Measurements from ENCODE around the gene VAV2. TPM values are rescaled to one million over a fixed set of nuclear protein-coding genes. Genes with fewer than 3 reads are reported as not detected.

Gene VAV2
- total and polyA plus RNA-seq, 9 of the 15 experiments (the other 6 are each of a cell fraction or from before 2014, with no cell fraction given): 0.01 to 2.7 (median 1.0) TPM; not detected in 1

GRCh38 chr9:133792721-133793470 is 199.2 kb downstream of the VAV2 start (continued):
- no peak for TF ChIP-seq HOMEZ (CRISPR knock-in tag; IDR thresholded peaks at IDR 0.05)
- TF ChIP-seq, protein P1, sequence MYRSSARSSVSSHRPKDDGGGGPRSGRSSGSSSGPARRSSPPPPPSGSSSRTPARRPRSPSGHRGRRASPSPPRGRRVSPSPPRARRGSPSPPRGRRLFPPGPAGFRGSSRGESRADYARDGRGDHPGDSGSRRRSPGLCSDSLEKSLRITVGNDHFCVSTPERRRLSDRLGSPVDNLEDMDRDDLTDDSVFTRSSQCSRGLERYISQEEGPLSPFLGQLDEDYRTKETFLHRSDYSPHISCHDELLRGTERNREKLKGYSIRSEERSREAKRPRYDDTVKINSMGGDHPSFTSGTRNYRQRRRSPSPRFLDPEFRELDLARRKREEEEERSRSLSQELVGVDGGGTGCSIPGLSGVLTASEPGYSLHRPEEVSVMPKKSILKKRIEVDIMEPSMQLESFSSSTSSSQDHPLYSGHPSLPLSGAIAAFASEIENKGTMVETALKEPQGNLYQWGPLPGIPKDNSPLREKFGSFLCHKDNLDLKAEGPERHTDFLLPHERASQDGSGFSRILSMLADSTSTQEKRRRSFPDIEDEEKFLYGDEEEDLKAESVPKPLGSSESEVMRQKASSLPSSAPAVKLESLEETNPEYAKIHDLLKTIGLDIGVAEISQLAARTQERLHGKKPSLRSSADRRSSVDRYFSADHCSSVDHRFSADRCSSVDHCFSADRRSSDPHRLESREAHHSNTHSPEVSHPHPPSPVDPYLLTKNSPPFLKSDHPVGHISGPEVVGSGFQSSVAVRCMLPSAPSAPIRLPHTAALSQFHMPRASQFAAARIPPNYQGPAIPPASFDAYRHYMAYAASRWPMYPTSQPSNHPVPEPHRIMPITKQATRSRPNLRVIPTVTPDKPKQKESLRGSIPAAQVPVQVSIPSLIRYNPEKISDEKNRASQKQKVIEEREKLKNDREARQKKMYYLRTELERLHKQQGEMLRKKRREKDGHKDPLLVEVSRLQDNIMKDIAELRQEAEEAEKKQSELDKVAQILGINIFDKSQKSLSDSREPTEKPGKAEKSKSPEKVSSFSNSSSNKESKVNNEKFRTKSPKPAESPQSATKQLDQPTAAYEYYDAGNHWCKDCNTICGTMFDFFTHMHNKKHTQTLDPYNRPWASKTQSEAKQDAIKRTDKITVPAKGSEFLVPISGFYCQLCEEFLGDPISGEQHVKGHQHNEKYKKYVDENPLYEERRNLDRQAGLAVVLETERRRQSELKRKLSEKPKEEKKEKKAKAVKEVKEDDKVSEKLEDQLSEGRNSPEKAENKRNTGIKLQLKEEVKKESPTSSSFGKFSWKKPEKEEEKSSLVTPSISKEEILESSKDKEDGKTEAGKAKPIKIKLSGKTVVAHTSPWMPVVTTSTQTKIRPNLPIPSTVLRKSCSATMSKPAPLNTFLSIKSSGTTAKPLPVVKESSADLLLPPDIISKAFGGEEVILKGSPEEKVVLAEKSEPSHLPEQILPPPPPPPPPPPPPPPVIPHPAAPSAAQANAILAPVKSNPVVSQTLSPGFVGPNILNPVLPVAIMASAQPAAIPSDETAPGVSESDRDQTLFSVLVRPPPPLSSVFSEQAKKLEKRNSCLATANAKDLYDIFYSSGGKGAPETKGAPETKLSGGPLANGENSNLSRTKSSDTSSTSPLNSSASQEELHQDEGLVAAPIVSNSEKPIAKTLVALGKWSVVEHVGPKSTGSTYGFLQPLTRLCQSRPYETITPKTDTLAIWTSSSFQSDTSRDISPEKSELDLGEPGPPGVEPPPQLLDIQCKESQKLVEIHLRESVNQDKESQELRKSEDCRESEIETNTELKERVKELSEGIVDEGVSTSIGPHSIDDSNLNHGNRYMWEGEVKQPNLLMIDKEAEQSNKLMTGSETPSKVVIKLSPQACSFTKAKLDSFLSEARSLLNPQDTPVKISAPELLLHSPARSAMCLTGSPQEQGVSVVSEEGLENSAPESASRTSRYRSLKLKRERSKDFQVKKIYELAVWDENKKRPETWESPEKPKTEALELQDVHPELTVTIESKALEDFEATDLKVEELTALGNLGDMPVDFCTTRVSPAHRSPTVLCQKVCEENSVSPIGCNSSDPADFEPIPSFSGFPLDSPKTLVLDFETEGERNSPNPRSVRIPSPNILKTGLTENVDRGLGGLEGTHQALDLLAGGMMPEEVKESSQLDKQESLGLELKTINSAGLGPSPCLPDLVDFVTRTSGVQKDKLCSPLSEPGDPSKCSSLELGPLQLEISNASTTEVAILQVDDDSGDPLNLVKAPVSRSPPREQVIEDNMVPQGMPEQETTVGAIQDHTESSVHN (IDR thresholded peaks at IDR 0.05; ENCODE audit: borderline replicate concordance in 1 of 2, low read depth in 1 of 2): no peak
- TF ChIP-seq PCBP1 (IDR thresholded peaks at IDR 0.05; ENCODE audit: low read depth, low read length, poor library complexity, severe bottlenecking): no peak
- TF ChIP-seq, protein P2, sequence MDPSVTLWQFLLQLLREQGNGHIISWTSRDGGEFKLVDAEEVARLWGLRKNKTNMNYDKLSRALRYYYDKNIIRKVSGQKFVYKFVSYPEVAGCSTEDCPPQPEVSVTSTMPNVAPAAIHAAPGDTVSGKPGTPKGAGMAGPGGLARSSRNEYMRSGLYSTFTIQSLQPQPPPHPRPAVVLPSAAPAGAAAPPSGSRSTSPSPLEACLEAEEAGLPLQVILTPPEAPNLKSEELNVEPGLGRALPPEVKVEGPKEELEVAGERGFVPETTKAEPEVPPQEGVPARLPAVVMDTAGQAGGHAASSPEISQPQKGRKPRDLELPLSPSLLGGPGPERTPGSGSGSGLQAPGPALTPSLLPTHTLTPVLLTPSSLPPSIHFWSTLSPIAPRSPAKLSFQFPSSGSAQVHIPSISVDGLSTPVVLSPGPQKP (CRISPR knock-in tag; IDR thresholded peaks at IDR 0.05): no peak
- TF ChIP-seq SMARCC2 (IDR thresholded peaks at IDR 0.05; ENCODE audit: low read depth): no peak
- no peak for TF ChIP-seq SFPQ (IDR thresholded peaks at IDR 0.05; ENCODE audit: low read depth, low read length)
- TF ChIP-seq GABPA (tag; conservative IDR thresholded peaks at IDR 0.05; ENCODE audit: low read depth): no peak
- TF ChIP-seq ATF2 (CRISPR knock-in tag; IDR thresholded peaks at IDR 0.05): no peak
- no peak for TF ChIP-seq NCOA2 (IDR thresholded peaks at IDR 0.05; ENCODE audit: partially characterized antibody in 2 of 2)
- TF ChIP-seq NR4A1 (CRISPR knock-in tag; IDR thresholded peaks at IDR 0.05): no peak
- no peak for TF ChIP-seq NR4A1 (tag; IDR thresholded peaks at IDR 0.05)

All from K562 (cell line).